Gastrocnemius medialis (tissue), 4 donors: ENCODE data around the gene HELZ2. TPM values are rescaled to one million over a fixed set of nuclear protein-coding genes. Genes with fewer than 3 reads are reported as not detected.

ENCODE experiments used
- ATAC-seq, 2 donors: fragments of 150-250 bp; one replicate each; pipeline ENCODE4 v1.9.1; 2016
- DNase-seq, 2 donors: peaks; one replicate each; pipeline ENCODE4 v3.0.0-alpha.2; 2019
- H3K27ac ChIP-seq, 4 donors: fragments of 200-600 bp; sonication (generic); 1 replicate in 1 of 4; 2 replicates in 3 of 4; pipeline ENCODE4 v1.5.1; 2016 to 2018; ENCODE audit warnings: mild to moderate bottlenecking in 2 of 4, moderate library complexity in 1 of 4
- H3K27me3 ChIP-seq, 3 donors: fragments of 200-600 bp; sonication (generic) in 2 of 3; 1 replicate in 1 of 3; 2 replicates in 2 of 3; pipeline versions ENCODE4 v1.5.1 to v1.6.0; 2016 to 2019; ENCODE audit warnings: mild to moderate bottlenecking in 1 of 3, moderate library complexity in 1 of 3
- H3K36me3 ChIP-seq, 2 donors: fragments of 200-600 bp; sonication (generic) in 1 of 2; one replicate each; pipeline ENCODE4 v1.5.1; 2017 to 2018
- H3K4me1 ChIP-seq, 2 donors: fragments of 200-600 bp; sonication (generic) in 1 of 2; one replicate each; pipeline ENCODE4 v1.5.1; 2016 to 2017; ENCODE audit warnings: mild to moderate bottlenecking in 2 of 2
- H3K4me3 ChIP-seq, 4 donors: fragments of 200-600 bp; sonication (generic) in 3 of 4; 1 replicate in 1 of 4; 2 replicates in 3 of 4; pipeline ENCODE4 v1.5.1; 2016 to 2019; ENCODE audit warnings: mild to moderate bottlenecking in 2 of 4
- H3K9me3 ChIP-seq, 3 donors: fragments of 200-600 bp; sonication (generic) in 2 of 3; 1 replicate in 1 of 3; 2 replicates in 2 of 3; pipeline ENCODE4 v1.5.1; 2016 to 2019
- CTCF ChIP-seq, 5 experiments: fragments of 450-650 bp in 3 of 5; fragments of 200-600 bp in 2 of 5; sonication (generic) in 2 of 5; IDR thresholded peaks in 4 of 5; conservative IDR thresholded peaks in 1 of 5; 1 replicate in 4 of 5; 2 replicates in 1 of 5; pipeline ENCODE4 v1.5.1; 2016 to 2019; ENCODE audit warnings: antibody characterized with exemption in 5 of 5, mild to moderate bottlenecking in 3 of 5, moderate library complexity in 3 of 5
- POLR2A ChIP-seq, 2 donors: fragments of 450-650 bp; IDR thresholded peaks; one replicate each; pipeline ENCODE4 v1.6.1; 2017; ENCODE audit warnings: antibody characterized with exemption in 2 of 2, mild to moderate bottlenecking in 2 of 2, moderate library complexity in 2 of 2
- in situ Hi-C, 4 donors: fragments of 200-750 bp; cut with MboI; loops; one replicate each; pipeline versions ENCODE4 v1.15.0 to v1.8.0; 2017; ENCODE audit warnings: low sequenced_read_pairs in 4 of 4
- intact Hi-C: fragments of 100-400 bp; cut with DNase I; formaldehyde crosslinking; loops from one replicate; pipeline ENCODE4 v1.15.1; 2023; ENCODE audit warnings: low total_unique reads
- total RNA-seq, 4 donors: library from RNA; depleted of rRNA; stranded (reverse); fragments of >200 nt; gene quantifications; one replicate each; pipeline versions ENCODE4 v1.1.0 to v1.2.3, GENCODE V29; 2016

The HELZ2 gene
- total RNA-seq, 4 donors from 2014 or later = 1.7 to 6.2 (median 3.6) TPM

- intact Hi-C loops (no loop called here), in situ Hi-C loops (no loop called here)
- no peak overlapping the region for H3K4me3 ChIP-seq
- peaks cover 0 to 10% of the 10 kb centered on the region in 2 donors for H3K4me1 ChIP-seq
- H3K9me3 ChIP-seq = no peaks in the 10 kb centered on the region
- peaks cover 3 to 12% (median 10%) of the 10 kb centered on the region in 3 donors for H3K27me3 ChIP-seq
- ATAC-seq (no peak), DNase-seq (no peak)
- TF ChIP-seq POLR2A (IDR thresholded peaks at IDR 0.05) (no peak), CTCF (IDR thresholded peaks at IDR 0.05 in 4 of 5, conservative IDR thresholded peaks at IDR 0.05 in 1 of 5) (no peak)
- no peaks in the 10 kb centered on the region for H3K36me3 ChIP-seq
- no peak overlapping the region for H3K27ac ChIP-seq
Measured at GRCh38 chr20:63570281-63571086, 3.6 kb downstream of the HELZ2 start.

GRCh38 chr20:63568986-63569949 is 4.8 kb downstream of the HELZ2 start:
- no peaks in the 10 kb centered on the region for H3K9me3 ChIP-seq
- ATAC-seq (no peak), DNase-seq (no peak)
- no peak overlapping the region for H3K4me3 ChIP-seq
- peaks cover 0 to 5% of the 10 kb centered on the region in 2 donors for H3K4me1 ChIP-seq
- intact Hi-C loops = no loop called here
- no peaks in the 10 kb centered on the region for H3K36me3 ChIP-seq
- H3K27ac ChIP-seq = no peak overlapping the region
- in situ Hi-C loops = no loop called here
- TF ChIP-seq POLR2A (IDR thresholded peaks at IDR 0.05) (no peak), CTCF (IDR thresholded peaks at IDR 0.05 in 4 of 5, conservative IDR thresholded peaks at IDR 0.05 in 1 of 5) (no peak)
- peaks cover 3 to 12% (median 10%) of the 10 kb centered on the region in 3 donors for H3K27me3 ChIP-seq

- Histone ChIP-seq H3K27me3 (peaks cover 1 to 10% (median 7%) of the 10 kb centered on the region in 3 donors), H3K4me3 (no peak overlapping the region), H3K27ac (no peak overlapping the region), H3K36me3 (no peaks in the 10 kb centered on the region), H3K4me1 (peaks cover 0 to 2% of the 10 kb centered on the region in 2 donors), H3K9me3 (no peaks in the 10 kb centered on the region)
- ATAC-seq = no peak
- TF ChIP-seq POLR2A (IDR thresholded peaks at IDR 0.05) = no peak
- no peak for TF ChIP-seq CTCF (IDR thresholded peaks at IDR 0.05 in 4 of 5, conservative IDR thresholded peaks at IDR 0.05 in 1 of 5)
- in situ Hi-C loops (no loop called here), intact Hi-C loops (no loop called here)
- no peak for DNase-seq
Measured at GRCh38 chr20:63568170-63568981, 5.7 kb downstream of the HELZ2 start.

GRCh38 chr20:63567386-63568169 is 6.5 kb downstream of the HELZ2 start:
- Histone ChIP-seq H3K27ac (no peak overlapping the region), H3K9me3 (no peaks in the 10 kb centered on the region), H3K36me3 (no peaks in the 10 kb centered on the region), H3K4me1 (no peaks in the 10 kb centered on the region), H3K4me3 (no peak overlapping the region), H3K27me3 (peaks cover 0 to 2% (median 0%) of the 10 kb centered on the region in 3 donors)
- intact Hi-C loops = no loop called here
- no peak for DNase-seq
- no peak for TF ChIP-seq CTCF (IDR thresholded peaks at IDR 0.05 in 4 of 5, conservative IDR thresholded peaks at IDR 0.05 in 1 of 5)
- TF ChIP-seq POLR2A (IDR thresholded peaks at IDR 0.05) = no peak
- in situ Hi-C loops = no loop called here
- no peak for ATAC-seq
